Stimulated activated CD4-positive, alpha-beta T cell treated with anti-CD3 and anti-CD28 coated beads, Interleukin-2, amount 100 ng/mL, for 48 hours (primary cell): ENCODE results near the gene RDH8.

Experiments used
- DNase-seq, 2 donors: peaks; one replicate each; pipeline ENCODE4 v3.0.0-alpha.2; 2020

RDH8 gene

GRCh38 chr19:10043286-10043927 is 30.1 kb downstream of the RDH8 start:
- no peak for DNase-seq

GRCh38 chr19:10044390-10044789 is 31.1 kb downstream of the RDH8 start:
- DNase-seq, result no peak

- DNase-seq, result no peak
These were observed 32.1 kb downstream of the RDH8 start for GRCh38 chr19:10045371-10045770.

GRCh38 chr19:10049626-10050025 is 36.3 kb downstream of the RDH8 start:
- DNase-seq, result no peak

- no peak for DNase-seq
These were observed 39.5 kb downstream of the RDH8 start for GRCh38 chr19:10052602-10053360.

- no peak for DNase-seq
These were observed 48.5 kb downstream of the RDH8 start for GRCh38 chr19:10061717-10062310.

GRCh38 chr19:10068205-10068604 is 54.9 kb downstream of the RDH8 start:
- no peak for DNase-seq

- DNase-seq, result no peak
These were observed 55.8 kb downstream of the RDH8 start for GRCh38 chr19:10069046-10069445.

- DNase-seq, result no peak
These were observed 57.6 kb downstream of the RDH8 start for GRCh38 chr19:10070730-10071446.
